Bronchial epithelial cell (primary cell): Measurements from ENCODE around the gene MTCH2. TPM values are rescaled to one million over a fixed set of nuclear protein-coding genes. Genes with fewer than 3 reads are reported as not detected.

Experiments used
- DNase-seq: peaks from one replicate; pipeline ENCODE4 v3.0.0-alpha.2; 2010; ENCODE audit warnings: low read depth
- FAIRE-seq: peaks from 2 replicates; lab custom pipeline; 2011; peaks lifted over from hg19 to GRCh38; lab: Jason Lieb, UNC
- H3K27me3 ChIP-seq: 2 replicates; pipeline ENCODE4 v1.5.1; 2011; ENCODE audit warnings: low read length; ENCODE audit not compliant: control insufficient read depth, insufficient read depth
- H3K36me3 ChIP-seq: 2 replicates; pipeline ENCODE4 v1.5.1; 2011; ENCODE audit warnings: low read length; ENCODE audit not compliant: control insufficient read depth, insufficient read depth
- H3K4me3 ChIP-seq: 2 replicates; pipeline ENCODE4 v1.5.1; 2011; ENCODE audit warnings: mild to moderate bottlenecking, low read depth, low read length, control low read depth
- CTCF ChIP-seq: IDR thresholded peaks from 2 replicates; pipeline ENCODE4 v1.5.1; 2011; ENCODE audit warnings: mild to moderate bottlenecking, moderate library complexity, low read length, control low read depth, inconsistent platforms; ENCODE audit not compliant: insufficient read depth, severe bottlenecking
- total RNA-seq: library from RNA; depleted of rRNA; stranded (reverse); fragments of >200 nt; gene quantifications from 2 replicates; pipeline ENCODE4 v1.2.1, GENCODE V29; 2014

The MTCH2 gene
- total RNA-seq, 1 donor from 2014 or later: 130 TPM

GRCh38 chr11:47589118-47589517, 53.2 kb downstream of the MTCH2 start:
- Histone ChIP-seq H3K4me3 (no peak overlapping the region), H3K27me3 (peaks cover 25% of the 10 kb centered on the region), H3K36me3 (no peaks in the 10 kb centered on the region)
- DNase-seq (no peak), FAIRE-seq (no peak)
- no peak for TF ChIP-seq CTCF

- no peak for DNase-seq
- no peak for TF ChIP-seq CTCF
- no peak for FAIRE-seq
- H3K27me3 ChIP-seq: peaks cover 13% of the 10 kb centered on the region
- peaks cover 10% of the 10 kb centered on the region for H3K36me3 ChIP-seq
- no peak overlapping the region for H3K4me3 ChIP-seq
Observed at GRCh38 chr11:47587723-47588326, 54.5 kb downstream of the MTCH2 start.

GRCh38 chr11:47587039-47587716, 55.2 kb downstream of the MTCH2 start:
- TF ChIP-seq CTCF: no peak
- H3K36me3 ChIP-seq: peaks cover 14% of the 10 kb centered on the region
- H3K4me3 ChIP-seq: no peak overlapping the region
- FAIRE-seq (no peak), DNase-seq (no peak)
- peaks cover 8% of the 10 kb centered on the region for H3K27me3 ChIP-seq

GRCh38 chr11:47586098-47586855, 56.1 kb downstream of the MTCH2 start, which contains the start of gene FAM180B:
FAM180B (plus strand) TSS chr11:47586678; CDS start chr11:47586769, 91 bp downstream.
- Histone ChIP-seq H3K4me3 (no peak within 1 kb of the TSS), H3K36me3 (peaks cover 19% of the 10 kb centered on the region), H3K27me3 (peaks cover 6% of the 10 kb centered on the region)
- FAIRE-seq (no peak), DNase-seq (no peak)
- no peak for TF ChIP-seq CTCF

GRCh38 chr11:47583844-47584243, 58.5 kb downstream of the MTCH2 start:
- Histone ChIP-seq H3K4me3 (no peak overlapping the region), H3K27me3 (no peaks in the 10 kb centered on the region), H3K36me3 (peaks cover 22% of the 10 kb centered on the region)
- DNase-seq (no peak), FAIRE-seq (no peak)
- no peak for TF ChIP-seq CTCF
